H9 (cell line): Measurements from ENCODE around the gene ASMT. TPM values are rescaled to one million over a fixed set of nuclear protein-coding genes. Genes with fewer than 3 reads are reported as not detected.

Experiments used
- DNase-seq: peaks from one replicate; pipeline ENCODE4 v3.0.0-alpha.2; 2017
- H2AFZ ChIP-seq: one replicate; pipeline ENCODE4 v1.6.1; 2013; ENCODE audit warnings: mild to moderate bottlenecking, low read length, control low read depth, moderate library complexity
- H2AK5ac ChIP-seq: 2 replicates; pipeline ENCODE4 v1.6.1; 2013; ENCODE audit warnings: low read length, control low read depth, mixed read lengths; ENCODE audit not compliant: insufficient read length
- H2BK120ac ChIP-seq: one replicate; pipeline ENCODE4 v1.6.1; 2013; ENCODE audit warnings: low read depth, mild to moderate bottlenecking, low read length, control low read depth, inconsistent platforms; ENCODE audit not compliant: poor library complexity, severe bottlenecking
- H2BK12ac ChIP-seq: 2 replicates; pipeline ENCODE4 v1.6.1; 2013; ENCODE audit warnings: low read length, control low read depth, mixed read lengths, low read depth; ENCODE audit not compliant: insufficient read length
- H2BK15ac ChIP-seq: 2 replicates; pipeline ENCODE4 v1.6.1; 2013; ENCODE audit warnings: low read depth, low read length, control low read depth
- H2BK20ac ChIP-seq: one replicate; pipeline ENCODE4 v1.6.1; 2013; ENCODE audit warnings: low read depth, mild to moderate bottlenecking, low read length, control low read depth, inconsistent platforms; ENCODE audit not compliant: poor library complexity, severe bottlenecking
- H2BK5ac ChIP-seq: 2 replicates; pipeline ENCODE4 v1.6.1; 2013; ENCODE audit warnings: low read length, control low read depth, mixed read lengths; ENCODE audit not compliant: insufficient read length
- H3K14ac ChIP-seq: 2 replicates; pipeline ENCODE4 v1.6.1; 2013; ENCODE audit warnings: low read length, control low read depth; ENCODE audit not compliant: insufficient read depth
- H3K18ac ChIP-seq: 2 replicates; pipeline ENCODE4 v1.6.1; 2013; ENCODE audit warnings: low read depth, mild to moderate bottlenecking, mixed read lengths, low read length, control low read depth; ENCODE audit not compliant: insufficient read length
- H3K23ac ChIP-seq: 2 replicates; pipeline ENCODE4 v1.6.1; 2013; ENCODE audit warnings: low read length, control low read depth, mixed read lengths, low read depth; ENCODE audit not compliant: insufficient read length
- H3K23me2 ChIP-seq: 2 replicates; pipeline ENCODE4 v1.6.1; 2013; ENCODE audit warnings: low read depth, mild to moderate bottlenecking, mixed read lengths, low read length, control low read depth; ENCODE audit not compliant: insufficient read length, poor library complexity, severe bottlenecking
- H3K27ac ChIP-seq: 2 replicates; pipeline ENCODE4 v1.5.1; 2013; ENCODE audit warnings: low read length, control low read depth, mixed read lengths, low read depth; ENCODE audit not compliant: insufficient read length
- H3K27me3 ChIP-seq: 2 replicates; pipeline ENCODE4 v1.6.1; 2013; ENCODE audit warnings: low read length, control low read depth, inconsistent platforms; ENCODE audit not compliant: insufficient read depth
- H3K4ac ChIP-seq: 2 replicates; pipeline ENCODE4 v1.6.1; 2013; ENCODE audit warnings: low read depth, mild to moderate bottlenecking, control low read depth, inconsistent platforms, low read length, moderate library complexity
- H3K4me1 ChIP-seq: 2 replicates; pipeline ENCODE4 v1.6.1; 2013; ENCODE audit warnings: low read length, control low read depth, inconsistent platforms; ENCODE audit not compliant: insufficient read depth
- H3K4me2 ChIP-seq: 2 replicates; pipeline ENCODE4 v1.6.1; 2013; ENCODE audit warnings: low read length, control low read depth, mixed read lengths; ENCODE audit not compliant: insufficient read length, insufficient read depth
- H3K56ac ChIP-seq: 2 replicates; pipeline ENCODE4 v1.6.1; 2013; ENCODE audit warnings: low read depth, mild to moderate bottlenecking, mixed read lengths, low read length, control low read depth; ENCODE audit not compliant: insufficient read length
- H3K79me1 ChIP-seq: 2 replicates; pipeline ENCODE4 v1.6.1; 2013; ENCODE audit warnings: low read depth, mild to moderate bottlenecking, moderate library complexity, low read length, control low read depth, inconsistent platforms; ENCODE audit not compliant: insufficient read depth, poor library complexity, severe bottlenecking
- H3K79me2 ChIP-seq: 2 replicates; pipeline ENCODE4 v1.6.1; 2013; ENCODE audit warnings: low read length, control low read depth, inconsistent platforms; ENCODE audit not compliant: insufficient read depth
- H3K9ac ChIP-seq: 2 replicates; pipeline ENCODE4 v1.6.1; 2013; ENCODE audit warnings: low read length, control low read depth, mixed read lengths; ENCODE audit not compliant: insufficient read length; ENCODE audit errors: extremely low read depth
- H3K9me3 ChIP-seq: one replicate; pipeline ENCODE4 v1.6.1; 2013; ENCODE audit warnings: low read depth, low read length, inconsistent platforms; ENCODE audit not compliant: control insufficient read depth
- H3T11ph ChIP-seq: one replicate; pipeline ENCODE4 v1.6.1; 2013; ENCODE audit warnings: mild to moderate bottlenecking, low read length, control low read depth, inconsistent platforms
- H4K20me1 ChIP-seq: one replicate; pipeline ENCODE4 v1.6.1; 2013; ENCODE audit not compliant: control insufficient read depth, insufficient read length, insufficient read depth
- H4K5ac ChIP-seq: 2 replicates; pipeline ENCODE4 v1.6.1; 2013; ENCODE audit warnings: low read depth, mild to moderate bottlenecking, mixed read lengths, low read length, control low read depth; ENCODE audit not compliant: insufficient read length
- H4K8ac ChIP-seq: replicated peaks from 2 replicates; pipeline ENCODE4 v1.6.1; 2013; ENCODE audit warnings: low read length, control low read depth, mixed read lengths, low read depth; ENCODE audit not compliant: insufficient read length
- H4K91ac ChIP-seq: 2 replicates; pipeline ENCODE4 v1.6.1; 2013; ENCODE audit warnings: low read depth, mild to moderate bottlenecking, moderate library complexity, mixed read lengths, low read length, control low read depth; ENCODE audit not compliant: insufficient read length
- H3K27ac Mint-ChIP-seq, 3 experiments: 2 replicates in 2 of 3; 3 replicates in 1 of 3; pipeline ENCODE4 v1.8.0; 2020 to 2021; ENCODE audit warnings: mixed read lengths in 3 of 3, mild to moderate bottlenecking in 1 of 3, moderate library complexity in 1 of 3
- H3K27me3 Mint-ChIP-seq: 2 replicates; pipeline ENCODE4 v1.8.0; 2021; ENCODE audit warnings: low read depth, mild to moderate bottlenecking, moderate library complexity, mixed read lengths
- H3K36me3 Mint-ChIP-seq, 3 experiments: 2 replicates in 2 of 3; 3 replicates in 1 of 3; pipeline ENCODE4 v1.8.0; 2020 to 2021; ENCODE audit warnings: low read depth in 3 of 3, mixed read lengths in 3 of 3; ENCODE audit not compliant: insufficient read depth in 1 of 3
- H3K4me1 Mint-ChIP-seq, 2 experiments: 2 replicates each; pipeline ENCODE4 v1.8.0; 2020; ENCODE audit warnings: mixed read lengths in 2 of 2
- H3K4me3 Mint-ChIP-seq, 2 experiments: 2 replicates in 1 of 2; 3 replicates in 1 of 2; pipeline ENCODE4 v1.8.0; 2020 to 2021; ENCODE audit warnings: mild to moderate bottlenecking in 2 of 2, mixed read lengths in 2 of 2, moderate library complexity in 1 of 2
- H3K9me3 Mint-ChIP-seq, 2 experiments: 2 replicates in 1 of 2; 3 replicates in 1 of 2; pipeline ENCODE4 v1.8.0; 2020; ENCODE audit warnings: mild to moderate bottlenecking in 2 of 2, mixed read lengths in 2 of 2, moderate library complexity in 1 of 2
- CTCF ChIP-seq: fragments of 200-600 bp; sonication (generic); conservative IDR thresholded peaks from 3 replicates; pipeline ENCODE4 v1.8.0; 2021; ENCODE audit warnings: antibody characterized with exemption, mild to moderate bottlenecking
- WGBS: extraction: QIAGEN DNeasy Blood & Tissue Kit; methylation state at CpG from one replicate; pipeline ENCODE4 v1.1.7; 2013; ENCODE audit warnings: missing lambda C conversion rate, low lambda C conversion rate, mixed read lengths; ENCODE audit not compliant: insufficient read length; ENCODE audit errors: extremely low coverage; 5-methylcytosine and 5-hydroxymethylcytosine counted together
- total RNA-seq: library from RNA; stranded (reverse); gene quantifications from 2 replicates; pipeline ENCODE4 v1.2.1, GENCODE V29; 2021

Gene ASMT
- total RNA-seq, 1 experiment from 2014 or later, result 1.4 TPM

GRCh38 chrX:1659664-1660461 lies 45.0 kb downstream of the ASMT start:
- Histone ChIP-seq H3K4me1 (no peaks in the 10 kb centered on the region), H2AK5ac (no peak overlapping the region), H3K23ac (no peak overlapping the region), H3K4ac (no peak overlapping the region; the same call in 1 of the 2 replicates), H3K18ac (peak overlapping the region; percentile 52), H3K14ac (no peak overlapping the region), H2BK5ac (no peak overlapping the region), H4K5ac (no peak overlapping the region), H3K4me2 (no peak overlapping the region), H2BK120ac (no peak overlapping the region), H2BK20ac (no peak overlapping the region), H3K27me3 (no peaks in the 10 kb centered on the region), H2BK12ac (peak overlapping the region; percentile 70), H4K91ac (no peak overlapping the region), H3K9ac (no peak overlapping the region), H4K20me1 (no peaks in the 10 kb centered on the region), H3K23me2 (peaks cover 2% of the 10 kb centered on the region), H2AFZ (no peak overlapping the region), H4K8ac (no peak overlapping the region), H3K79me2 (no peaks in the 10 kb centered on the region), H2BK15ac (no peak overlapping the region), H3K56ac (no peak overlapping the region), H3K79me1 (no peaks in the 10 kb centered on the region), H3K9me3 (no peaks in the 10 kb centered on the region), H3T11ph (no peak overlapping the region), H3K27ac (no peak overlapping the region)
- peaks cover 0 to 10% (median 0%) of the 10 kb centered on the region in 3 experiments; a peak in 3 of 7 replicates for H3K36me3 Mint-ChIP-seq
- peaks cover 2 to 16% of the 10 kb centered on the region in 2 experiments; a peak in 4 of 5 replicates for H3K9me3 Mint-ChIP-seq
- peak overlapping the region in 2 of 3 experiments; percentile 13 to 49; a peak in 3 of 7 replicates for H3K27ac Mint-ChIP-seq
- TF ChIP-seq CTCF, result no peak
- no CpG with 5 or more reads among the region's 34 CpGs for WGBS
- DNase-seq, result no peak
- H3K4me1 Mint-ChIP-seq, result peaks cover 18 to 19% of the 10 kb centered on the region in 2 experiments
- H3K4me3 Mint-ChIP-seq, result no peak overlapping the region
- no peaks in the 10 kb centered on the region for H3K27me3 Mint-ChIP-seq
